GM12878 (cell line): ENCODE measurements around the gene ADAM10. TPM values are rescaled to one million over a fixed set of nuclear protein-coding genes. Genes with fewer than 3 reads are reported as not detected.

Source experiments
- ATAC-seq: fragments of 200-7000 bp; cut with Tn5 transposase; 3 replicates; pipeline ENCODE4 v1.9.1; 2020; ENCODE audit warnings: mild to moderate bottlenecking, moderate library complexity
- BruUV-seq: library from RNA; stranded (reverse); fragments of 400-500 nt; replicated peaks from 2 replicates; lab custom pipeline; 2021; lab: Mats Ljungman, UMichigan
- CTCF ChIA-PET: fragments of 300-600 bp; sonication (Branson Sonifier 250); formaldehyde crosslinking; extraction: SDS; loops from one replicate; lab custom pipeline; 2021; ENCODE audit warnings: inconsistent platforms; lab: Yijun Ruan, JAX
- POLR2A ChIA-PET: fragments of 350-600 bp; formaldehyde crosslinking; extraction: SDS; loops from one replicate; lab custom pipeline; 2021; ENCODE audit warnings: inconsistent platforms; lab: Charles Lee
- RAD21 ChIA-PET: fragments of 300-600 bp; sonication (Branson Sonifier 250); formaldehyde crosslinking; loops from one replicate; lab custom pipeline; 2023; ENCODE audit warnings: antibody characterized with exemption; ENCODE audit not compliant: unreplicated experiment; lab: Charles Lee
- SMC1A ChIA-PET: fragments of 300-600 bp; sonication (Branson Sonifier 250); formaldehyde crosslinking; loops from one replicate; lab custom pipeline; 2023; ENCODE audit not compliant: unreplicated experiment, uncharacterized antibody; lab: Charles Lee
- DNase-seq: peaks from one replicate; pipeline ENCODE4 v3.0.0-alpha.2; 2011; ENCODE audit warnings: low read depth, low spot score
- FAIRE-seq: peaks from 3 replicates; lab custom pipeline; 2011; peaks lifted over from hg19 to GRCh38; lab: Jason Lieb, UNC
- H2AFZ ChIP-seq: 2 replicates; pipeline ENCODE4 v1.6.0; 2011; ENCODE audit warnings: low read depth, low read length, control low read depth; ENCODE audit not compliant: control insufficient read depth
- H3K27ac ChIP-seq: 2 replicates; pipeline ENCODE4 v1.5.1; 2011; ENCODE audit warnings: control low read depth; ENCODE audit not compliant: control insufficient read depth, insufficient read depth
- H3K27me3 ChIP-seq, 2 experiments: replicated peaks in 1 of 2; 2 replicates each; pipeline versions ENCODE4 v1.6.0 to v1.6.1; 2011; ENCODE audit warnings: low read length in 1 of 2; ENCODE audit not compliant: control insufficient read depth in 2 of 2, insufficient read depth in 2 of 2
- H3K36me3 ChIP-seq, 2 experiments: 2 replicates each; pipeline ENCODE4 v1.5.1; 2011; ENCODE audit warnings: low read length in 1 of 2; ENCODE audit not compliant: control insufficient read depth in 2 of 2, insufficient read depth in 2 of 2
- H3K4me1 ChIP-seq: 2 replicates; pipeline ENCODE4 v1.6.1; 2011; ENCODE audit warnings: mild to moderate bottlenecking, low read length, moderate library complexity, mixed read lengths; ENCODE audit not compliant: control insufficient read depth, insufficient read depth
- H3K4me2 ChIP-seq: 2 replicates; pipeline ENCODE4 v1.6.0; 2011; ENCODE audit warnings: control low read depth; ENCODE audit not compliant: control insufficient read depth, insufficient read depth
- H3K4me3 ChIP-seq: fragments of 200-600 bp; sonication (generic); 2 replicates; pipeline ENCODE4 v1.5.1; 2016
- H3K79me2 ChIP-seq: 2 replicates; pipeline ENCODE4 v1.6.0; 2011; ENCODE audit warnings: low read length; ENCODE audit not compliant: control insufficient read depth, insufficient read depth
- H3K9ac ChIP-seq: 2 replicates; pipeline ENCODE4 v1.8.0; 2011; ENCODE audit warnings: low read length, control low read depth, mixed read lengths; ENCODE audit not compliant: control insufficient read depth, insufficient read depth
- H3K9me3 ChIP-seq: replicated peaks from 3 replicates; pipeline ENCODE4 v1.5.1; 2011; ENCODE audit warnings: mild to moderate bottlenecking, low read length; ENCODE audit not compliant: control insufficient read depth, insufficient read depth
- H4K20me1 ChIP-seq: 2 replicates; pipeline ENCODE4 v1.6.0; 2011; ENCODE audit not compliant: control insufficient read depth, insufficient read depth
- CREM ChIP-seq: IDR thresholded peaks from 2 replicates; pipeline ENCODE4 v1.6.1; 2014; ENCODE audit warnings: antibody characterized with exemption, low read depth
- FOXM1 ChIP-seq: IDR thresholded peaks from 2 replicates; pipeline ENCODE4 v1.6.1; 2012; ENCODE audit warnings: low read depth, mild to moderate bottlenecking, inconsistent platforms, low read length, moderate library complexity
- JUND ChIP-seq: IDR thresholded peaks from 2 replicates; pipeline ENCODE4 v1.6.1; 2012; ENCODE audit warnings: low read depth, mild to moderate bottlenecking, low read length, improper control_type of control experiment, moderate library complexity
- WGBS: methylation state at CpG from one replicate; pipeline ENCODE4 v1.1.6; 2016; ENCODE audit warnings: low lambda C conversion rate; ENCODE audit not compliant: insufficient replicate concordance, insufficient coverage; ENCODE audit errors: missing lambda C conversion rate; 5-methylcytosine and 5-hydroxymethylcytosine counted together
- in situ Hi-C: fragments of 300-500 bp; cut with MboI; formaldehyde crosslinking; loops from 9 replicates; pipeline ENCODE4 v1.14.3; 2018; ENCODE audit warnings: mixed read lengths
- intact Hi-C: fragments of 100-400 bp; cut with micrococcal nuclease; formaldehyde crosslinking; loops from one replicate; pipeline ENCODE4 v1.14.2; 2022; ENCODE audit not compliant: unreplicated experiment
- polyA plus RNA-seq, 11 experiments: library from polyadenylated mRNA; depleted of rRNA in 4 of 11; unstranded in 6 of 11; stranded (reverse) in 5 of 11; fragments of >200 nt; fragmentation: Nextera tagmentation in 4 of 11; fragmentation: Illumina TruSeq in 1 of 11; extraction: Ambion mirVana in 4 of 11; extraction: Trizol in 1 of 11; gene quantifications; 1 replicate in 1 of 11; 2 replicates in 10 of 11; pipeline versions ENCODE4 v1.2.1 to v1.2.3, GENCODE V29; 2011 to 2016; ENCODE audit warnings: inconsistent platforms in 2 of 11, missing spikeins in 2 of 11, low read depth in 1 of 11
- total RNA-seq, 4 experiments: library from RNA; depleted of rRNA in 3 of 4; stranded (reverse); fragments of >200 nt in 3 of 4; fragmentation: Illumina TruSeq in 1 of 4; extraction: Trizol in 1 of 4; gene quantifications; 2 replicates each; pipeline versions ENCODE4 v1.2.1 to v1.2.3, GENCODE V29; 2013 to 2021
- TF ChIP-seq, protein P1 (sequence below): IDR thresholded peaks from 2 replicates; pipeline ENCODE4 v1.6.1; 2011; ENCODE audit warnings: low read depth, low read length, improper control_type of control experiment, borderline replicate concordance
- TF ChIP-seq, protein P2 (sequence below): IDR thresholded peaks from 2 replicates; pipeline ENCODE4 v1.6.1; 2011; ENCODE audit warnings: borderline replicate concordance, low read depth, mild to moderate bottlenecking, moderate library complexity, mixed read lengths, low read length; ENCODE audit not compliant: insufficient read depth; ENCODE audit errors: extremely low read length

Gene ADAM10
- total and polyA plus RNA-seq, 10 of the 15 experiments (the other 5 are each of a cell fraction or from before 2014, with no cell fraction given), result 10.0 to 88.9 (median 51.7) TPM

DNA sequence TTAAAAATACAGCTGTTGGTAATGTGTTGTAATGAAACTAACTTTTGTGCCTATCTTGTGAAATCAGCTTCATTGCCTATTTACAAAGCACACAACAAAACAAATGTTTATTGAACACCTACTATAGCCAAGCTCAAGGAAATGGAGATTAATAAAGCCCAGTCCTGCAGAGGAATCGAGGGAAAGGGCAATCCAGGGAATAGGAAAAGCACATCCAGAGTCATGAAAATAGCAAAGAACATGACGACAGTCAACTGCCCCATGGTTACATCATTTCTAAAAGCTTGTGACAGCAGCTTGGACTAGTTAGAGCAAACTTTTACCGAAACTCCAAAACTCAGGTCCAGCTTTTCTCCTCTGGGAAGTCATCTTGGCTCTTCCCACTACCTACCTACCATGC lies 160.5 kb downstream of the ADAM10 start:
- no peaks in the 10 kb centered on the region for H3K36me3 ChIP-seq
- H2AFZ ChIP-seq, result no peak overlapping the region
- FAIRE-seq (no peak), ATAC-seq (no peak), DNase-seq (no peak)
- H3K4me2 ChIP-seq, result no peak overlapping the region
- no peaks in the 10 kb centered on the region for H3K9me3 ChIP-seq
- CTCF ChIA-PET, result interaction anchor here (0.7 to 1.2 kb wide), 2 partner anchors 80 to 86 kb away, joined by 3 read pairs; no protein-coding TSS in a partner anchor
- H3K4me1 ChIP-seq, result peaks cover 24% of the 10 kb centered on the region
- H3K79me2 ChIP-seq, result no peaks in the 10 kb centered on the region
- H4K20me1 ChIP-seq, result no peaks in the 10 kb centered on the region
- no peak overlapping the region for H3K9ac ChIP-seq
- whole genome bisulfite sequencing, result 99% methylated on average over 3 of the region's 3 CpGs
- no peaks in the 10 kb centered on the region for H3K27me3 ChIP-seq
- BruUV-seq, result no TSS peak
- no peak for TF ChIP-seq CREM
- TF ChIP-seq, protein P1, sequence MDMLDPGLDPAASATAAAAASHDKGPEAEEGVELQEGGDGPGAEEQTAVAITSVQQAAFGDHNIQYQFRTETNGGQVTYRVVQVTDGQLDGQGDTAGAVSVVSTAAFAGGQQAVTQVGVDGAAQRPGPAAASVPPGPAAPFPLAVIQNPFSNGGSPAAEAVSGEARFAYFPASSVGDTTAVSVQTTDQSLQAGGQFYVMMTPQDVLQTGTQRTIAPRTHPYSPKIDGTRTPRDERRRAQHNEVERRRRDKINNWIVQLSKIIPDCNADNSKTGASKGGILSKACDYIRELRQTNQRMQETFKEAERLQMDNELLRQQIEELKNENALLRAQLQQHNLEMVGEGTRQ, result no peak
- no peak for TF ChIP-seq JUND
- TF ChIP-seq, protein P2, sequence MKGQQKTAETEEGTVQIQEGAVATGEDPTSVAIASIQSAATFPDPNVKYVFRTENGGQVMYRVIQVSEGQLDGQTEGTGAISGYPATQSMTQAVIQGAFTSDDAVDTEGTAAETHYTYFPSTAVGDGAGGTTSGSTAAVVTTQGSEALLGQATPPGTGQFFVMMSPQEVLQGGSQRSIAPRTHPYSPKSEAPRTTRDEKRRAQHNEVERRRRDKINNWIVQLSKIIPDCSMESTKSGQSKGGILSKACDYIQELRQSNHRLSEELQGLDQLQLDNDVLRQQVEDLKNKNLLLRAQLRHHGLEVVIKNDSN, result no peak
- TF ChIP-seq FOXM1, result no peak
- RAD21 ChIA-PET, result no interaction called here
- in situ Hi-C loops, result no loop called here
- H3K27ac ChIP-seq, result no peak overlapping the region
- SMC1A ChIA-PET, result interaction anchor here (0.5 to 1.0 kb wide), 7 partner anchors 9 to 510 kb away, joined by 3 to 6 read pairs (median 3); no protein-coding TSS in a partner anchor
- POLR2A ChIA-PET, result interaction anchor here (0.5 to 0.7 kb wide), 3 partner anchors 13 to 123 kb away, joined by 4 to 6 read pairs (median 5); no protein-coding TSS in a partner anchor
- H3K4me3 ChIP-seq, result no peak overlapping the region
- intact Hi-C loops, result no loop called here
